ENCODE data around the gene AATK.
"Not testable (repeated sequence)": the region's sequence is repeated elsewhere in the genome, so short reads cannot be mapped to it uniquely, and the experiment has no call there.

Gene AATK

DNA sequence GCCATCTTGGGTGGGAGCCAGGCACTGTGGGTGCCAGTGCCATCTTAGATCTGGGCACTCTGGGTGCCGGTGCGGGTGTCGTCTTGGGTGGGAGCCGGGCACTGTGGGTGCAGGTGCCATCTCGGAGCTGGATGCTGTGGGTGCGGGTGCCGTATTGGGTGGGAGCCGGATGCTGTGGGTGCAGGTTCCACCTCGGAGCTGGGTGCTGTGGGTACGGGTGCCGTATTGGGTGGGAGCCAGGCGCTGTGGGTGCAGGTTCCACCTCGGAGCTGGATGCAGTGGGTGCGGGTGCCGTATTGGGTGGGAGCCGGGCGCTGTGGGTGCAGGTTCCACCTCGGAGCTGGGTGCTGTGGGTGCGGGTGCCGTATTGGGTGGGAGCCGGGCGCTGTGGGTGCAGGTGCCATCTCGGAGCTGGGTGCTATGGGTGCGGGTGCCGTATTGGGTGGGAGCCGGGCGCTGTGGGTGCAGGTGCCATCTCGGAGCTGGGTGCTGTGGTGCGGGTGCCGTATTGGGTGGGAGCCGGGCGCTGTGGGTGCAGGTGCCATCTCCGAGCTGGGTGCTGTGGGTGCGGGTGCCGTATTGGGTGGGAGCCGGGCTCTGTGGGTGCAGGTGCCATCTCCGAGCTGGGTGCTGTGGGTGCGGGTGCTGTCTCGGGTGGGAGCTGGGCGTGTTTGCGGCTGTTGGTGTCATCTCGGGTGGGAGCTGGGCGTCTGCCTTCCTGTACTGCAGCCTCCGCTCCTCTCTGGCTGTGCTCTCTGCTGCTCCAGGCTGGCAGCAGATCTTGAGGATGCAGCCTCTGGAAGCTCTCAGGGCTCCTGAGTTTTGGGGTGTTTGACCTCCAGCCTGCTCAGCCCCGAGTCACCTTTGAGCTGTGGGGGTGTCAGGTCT lies 87.8 kb downstream of the AATK start:
- not testable (repeated sequence) for H3K27me3 Mint-ChIP-seq; H3K27ac Mint-ChIP-seq; H3K4me3 Mint-ChIP-seq; ATAC-seq (replicated peaks); H3K9me3 Mint-ChIP-seq; DNase-seq
- Mint-ChIP-seq H3K36me3 (ENCODE audit: insufficient read depth) (peaks cover 14% of the 10 kb centered on the region), H3K4me1 (ENCODE audit: low read depth in 2 of 2) (peaks cover 0 to 16% of the 10 kb centered on the region in 2 donors)

DNA sequence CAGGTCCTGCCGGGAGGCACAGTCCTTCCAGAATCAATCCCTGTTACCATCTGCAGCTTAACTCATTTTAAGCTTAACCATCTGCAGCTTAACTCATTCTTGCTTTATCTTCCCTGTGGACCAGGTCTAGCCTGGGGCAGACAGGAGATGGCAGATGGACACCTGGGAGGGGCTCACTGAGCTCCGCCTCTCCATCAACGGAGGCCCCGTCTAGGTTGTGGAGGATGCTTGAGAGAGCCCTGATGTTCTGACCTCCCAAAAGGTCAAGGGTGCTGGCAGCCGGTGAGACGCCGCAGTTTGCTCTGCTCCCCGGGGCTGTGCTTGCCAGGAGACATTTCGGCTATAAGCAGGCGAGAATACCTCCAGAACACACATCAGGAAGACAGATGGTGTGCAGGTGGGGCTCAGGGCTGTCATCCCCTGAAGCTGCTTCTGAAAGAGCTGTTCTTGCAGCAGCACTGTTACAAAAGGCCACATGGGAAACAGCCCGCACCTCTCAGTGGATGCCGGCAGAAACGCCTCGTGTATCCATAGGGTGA lies 89.8 kb downstream of the AATK start:
- ATAC-seq (replicated peaks) (no peak), DNase-seq (no peak)
- peaks cover 14% of the 10 kb centered on the region for H3K36me3 Mint-ChIP-seq (ENCODE audit: insufficient read depth)
- H3K27me3 Mint-ChIP-seq, result no peaks in the 10 kb centered on the region
- H3K4me3 Mint-ChIP-seq, result no peak overlapping the region
- H3K9me3 Mint-ChIP-seq, result no peaks in the 10 kb centered on the region
- peaks cover 0 to 16% of the 10 kb centered on the region in 2 donors for H3K4me1 Mint-ChIP-seq (ENCODE audit: low read depth in 2 of 2)
- no peak overlapping the region for H3K27ac Mint-ChIP-seq

DNA sequence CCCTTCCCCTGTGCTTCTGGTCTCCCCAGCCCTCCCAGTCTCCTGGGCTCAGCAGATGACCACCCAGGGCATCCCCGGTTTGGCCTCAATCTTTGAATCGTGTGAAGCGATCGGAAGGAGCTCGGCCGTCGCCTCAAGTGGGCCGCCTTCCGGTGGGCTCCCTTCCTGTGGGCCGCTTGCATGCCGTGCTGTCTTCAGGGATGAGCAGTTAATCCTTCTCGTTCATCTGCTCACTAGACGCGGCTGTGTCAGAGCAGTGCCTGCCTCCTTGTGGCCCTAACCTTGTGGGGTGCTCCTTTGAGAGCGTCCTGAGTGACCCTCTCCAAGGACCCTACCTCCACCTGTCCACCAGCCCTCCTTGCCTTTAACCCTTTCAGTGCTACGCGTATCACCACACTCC lies 90.7 kb downstream of the AATK start:
- H3K9me3 Mint-ChIP-seq, result no peaks in the 10 kb centered on the region
- no peak overlapping the region for H3K27ac Mint-ChIP-seq
- DNase-seq (no peak), ATAC-seq (replicated peaks) (no peak)
- peaks cover 12% of the 10 kb centered on the region for H3K36me3 Mint-ChIP-seq (ENCODE audit: insufficient read depth)
- H3K4me1 Mint-ChIP-seq (ENCODE audit: low read depth in 2 of 2), result peaks cover 0 to 13% of the 10 kb centered on the region in 2 donors
- no peaks in the 10 kb centered on the region for H3K27me3 Mint-ChIP-seq
- H3K4me3 Mint-ChIP-seq, result no peak overlapping the region

DNA sequence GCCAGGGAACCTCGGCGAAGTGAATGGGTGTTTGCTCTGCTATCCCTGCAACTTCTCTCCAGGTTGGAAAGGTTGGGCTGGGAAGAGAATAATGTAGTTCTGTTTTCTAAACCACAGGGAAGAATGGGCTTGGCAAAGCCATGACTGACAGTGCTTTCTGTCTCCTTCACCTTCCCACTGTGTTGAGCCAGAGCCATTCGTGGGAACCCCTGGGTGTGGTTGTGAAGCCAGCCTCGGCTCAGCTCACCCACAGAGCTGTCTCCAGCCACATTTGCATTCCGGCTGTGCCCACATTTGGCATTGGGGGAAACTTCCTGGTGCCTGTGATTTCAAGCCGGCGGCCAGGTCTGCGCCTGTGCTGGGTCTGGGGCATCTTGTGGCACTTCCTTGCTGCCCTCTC lies 91.1 kb downstream of the AATK start:
- Mint-ChIP-seq H3K9me3 (no peaks in the 10 kb centered on the region), H3K4me1 (ENCODE audit: low read depth in 2 of 2) (peaks cover 0 to 11% of the 10 kb centered on the region in 2 donors), H3K4me3 (no peak overlapping the region), H3K27me3 (no peaks in the 10 kb centered on the region), H3K36me3 (ENCODE audit: insufficient read depth) (peaks cover 12% of the 10 kb centered on the region), H3K27ac (no peak overlapping the region)
- DNase-seq, result no peak
- no peak for ATAC-seq (replicated peaks)

DNA sequence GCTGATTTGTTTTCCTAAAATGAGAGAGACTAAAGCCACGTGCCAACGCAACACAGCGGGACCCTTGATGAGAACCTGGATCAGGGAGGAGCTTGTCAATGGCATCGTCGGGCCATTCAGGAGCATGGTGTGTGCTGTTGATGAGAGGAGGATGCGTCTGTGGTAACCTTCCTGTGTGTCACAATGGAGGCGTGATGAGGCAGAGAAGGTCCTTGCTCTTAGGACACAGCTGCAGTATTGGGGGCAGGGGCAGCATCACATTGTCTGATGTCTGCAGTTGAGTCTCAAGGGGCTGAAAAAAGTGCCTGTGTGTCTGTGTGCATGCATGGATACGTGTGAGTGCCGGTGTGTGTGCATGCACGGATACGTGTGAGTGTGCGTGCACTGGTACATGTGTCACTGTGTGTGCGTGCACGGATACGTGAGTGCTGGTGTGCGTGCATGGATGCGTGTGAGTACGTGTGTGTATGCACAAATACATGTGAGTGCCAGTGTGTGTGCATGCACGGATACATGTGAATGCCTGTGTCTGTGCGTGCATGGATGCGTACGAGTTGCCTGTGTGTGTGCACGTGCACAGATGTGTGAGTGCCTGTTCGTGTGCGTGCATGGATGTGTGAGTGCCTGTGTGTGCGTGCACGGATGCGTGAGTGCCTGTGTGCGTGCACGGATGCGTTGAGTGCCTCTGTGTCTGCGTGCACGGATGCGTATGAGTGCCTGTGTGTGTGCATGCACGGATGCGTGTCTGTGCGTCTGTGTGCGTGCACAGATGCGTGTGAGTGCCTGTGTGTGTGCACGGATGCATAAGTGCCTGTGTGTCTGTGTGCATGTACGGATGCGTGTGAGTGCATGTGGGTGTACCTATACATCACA lies 91.8 kb downstream of the AATK start:
- peaks cover 0 to 5% of the 10 kb centered on the region in 2 donors for H3K4me1 Mint-ChIP-seq (ENCODE audit: low read depth in 2 of 2)
- peaks cover 7% of the 10 kb centered on the region for H3K36me3 Mint-ChIP-seq (ENCODE audit: insufficient read depth)
- no peak for DNase-seq
- ATAC-seq (replicated peaks), result no peak
- no peak overlapping the region for H3K27ac Mint-ChIP-seq
- H3K27me3 Mint-ChIP-seq, result no peaks in the 10 kb centered on the region
- no peaks in the 10 kb centered on the region for H3K9me3 Mint-ChIP-seq
- H3K4me3 Mint-ChIP-seq, result no peak overlapping the region

DNA sequence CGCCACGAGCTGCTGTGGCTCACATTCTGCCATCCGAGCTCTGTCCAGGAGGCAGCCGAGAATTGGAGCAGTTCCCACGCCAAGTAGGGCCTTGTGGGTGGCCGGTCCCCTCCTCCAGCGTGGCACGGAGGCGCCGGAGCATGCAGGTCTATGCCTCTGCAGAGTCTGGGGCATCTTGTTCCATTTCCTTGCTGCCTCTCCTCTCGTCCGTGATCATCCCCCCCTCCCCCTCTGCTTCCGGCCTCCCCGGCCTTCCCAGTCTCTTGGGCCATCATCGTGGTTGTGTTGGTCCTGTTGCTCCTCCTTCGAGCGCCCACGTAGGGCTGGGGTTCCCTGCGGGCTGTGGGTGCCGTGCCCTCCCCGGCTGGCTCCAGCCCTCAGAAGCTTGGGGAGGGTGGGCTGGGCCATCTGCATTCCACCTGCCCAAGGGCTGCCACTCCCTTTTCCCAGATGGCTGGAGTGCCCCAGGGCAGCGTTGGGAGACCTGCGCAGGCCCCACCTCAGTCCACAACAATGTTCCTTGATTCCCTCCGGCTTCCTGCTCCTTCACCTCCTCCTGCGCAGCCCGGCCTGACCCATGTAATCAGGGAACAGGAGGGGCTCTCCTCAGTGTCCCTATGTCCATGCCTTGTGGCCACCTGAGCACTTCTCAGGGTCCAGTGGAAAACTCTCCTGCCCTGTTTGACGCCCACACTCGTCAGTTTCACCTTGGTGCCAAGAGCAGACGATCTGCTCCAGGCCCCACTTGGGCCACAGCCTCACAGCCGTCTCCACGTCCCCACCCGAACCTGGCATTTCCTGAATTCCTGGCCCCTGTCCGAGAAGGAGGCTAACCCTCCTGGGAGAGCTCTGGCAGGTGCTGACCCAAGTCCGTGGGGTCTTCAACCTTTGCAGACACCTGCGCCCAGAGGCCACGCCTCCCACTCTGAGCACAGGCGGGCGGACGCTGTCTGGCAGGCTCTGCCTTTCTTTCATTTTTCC lies 94.0 kb downstream of the AATK start:
- H3K4me3 Mint-ChIP-seq, result no peak overlapping the region
- H3K36me3 Mint-ChIP-seq (ENCODE audit: insufficient read depth), result peaks cover 5% of the 10 kb centered on the region
- ATAC-seq (replicated peaks), result no peak
- H3K27ac Mint-ChIP-seq, result no peak overlapping the region
- no peak for DNase-seq
- no peaks in the 10 kb centered on the region for H3K27me3 Mint-ChIP-seq
- peaks cover 0 to 5% of the 10 kb centered on the region in 2 donors for H3K4me1 Mint-ChIP-seq (ENCODE audit: low read depth in 2 of 2)
- no peaks in the 10 kb centered on the region for H3K9me3 Mint-ChIP-seq

DNA sequence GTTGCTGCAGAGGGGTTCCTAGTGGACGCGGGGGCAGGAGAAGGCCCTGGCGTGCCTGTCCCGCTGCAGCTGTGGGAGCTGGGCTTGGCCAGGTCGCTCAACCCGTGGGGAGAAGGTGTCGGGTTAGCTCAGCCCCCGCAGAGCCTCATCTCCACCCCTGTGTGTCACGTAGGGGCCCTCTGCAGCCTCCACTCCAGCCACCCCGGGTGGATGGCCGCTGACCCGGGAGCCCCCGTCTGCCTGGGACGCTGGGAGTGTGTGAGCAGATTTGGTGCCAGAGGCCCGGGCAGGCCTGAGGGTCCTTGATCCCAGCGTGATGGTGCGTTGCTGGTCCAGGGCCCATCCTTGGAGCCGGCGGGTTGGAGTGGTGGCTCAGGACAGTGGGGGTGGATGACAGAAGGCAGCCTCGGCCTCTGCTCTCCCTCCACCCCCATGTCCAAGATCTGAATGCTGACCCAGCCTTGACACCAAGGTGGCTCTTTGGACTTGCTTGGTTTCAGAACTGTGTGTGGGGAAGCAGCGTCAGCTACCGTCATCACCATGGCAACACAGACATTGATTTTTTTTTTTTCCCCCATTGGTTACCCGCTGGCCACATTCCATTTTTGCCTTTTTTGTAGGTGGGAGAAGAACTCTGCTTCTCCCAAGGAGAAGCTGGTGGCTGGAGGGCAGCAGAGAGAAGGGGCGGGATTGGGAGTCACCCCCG lies 95.3 kb downstream of the AATK start:
- DNase-seq, result no peak
- no peaks in the 10 kb centered on the region for H3K27me3 Mint-ChIP-seq

DNA sequence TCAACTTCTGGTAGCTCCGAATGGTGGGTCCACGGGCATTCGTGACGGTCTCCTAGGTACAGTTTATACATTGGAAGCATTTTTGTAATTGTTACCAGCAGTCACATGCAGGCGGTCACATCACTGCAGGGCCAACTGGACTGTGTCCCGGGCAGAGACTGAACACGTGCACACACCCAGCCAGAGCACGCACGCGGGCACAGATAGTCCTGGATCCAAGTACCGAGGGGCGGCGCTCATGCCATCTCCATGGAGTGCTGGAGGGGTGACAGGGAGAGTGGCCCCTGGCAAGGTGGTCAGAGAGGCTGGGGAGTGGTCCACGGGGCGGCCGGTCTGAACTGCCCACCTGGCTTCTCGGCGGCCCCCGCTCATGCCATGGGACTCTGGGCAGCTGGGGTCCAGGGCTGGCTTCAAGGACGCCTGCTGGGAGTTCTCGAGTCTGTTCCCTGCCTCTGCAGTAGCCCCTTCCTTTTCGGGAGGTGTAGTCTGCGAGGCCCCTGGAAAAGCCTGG lies 96.8 kb downstream of the AATK start:
- H3K4me1 Mint-ChIP-seq (ENCODE audit: low read depth in 2 of 2), result peaks cover 0 to 2% of the 10 kb centered on the region in 2 donors
- H3K36me3 Mint-ChIP-seq (ENCODE audit: insufficient read depth), result peaks cover 8% of the 10 kb centered on the region
- H3K4me3 Mint-ChIP-seq, result no peak overlapping the region

More for the DNA sequence above, 95.3 kb downstream of the AATK start:
- Mint-ChIP-seq H3K4me3 (no peak overlapping the region), H3K4me1 (ENCODE audit: low read depth in 2 of 2) (peaks cover 0 to 4% of the 10 kb centered on the region in 2 donors), H3K27ac (peak overlapping the region in 1 of 2 donors; percentile 29), H3K9me3 (no peaks in the 10 kb centered on the region), H3K36me3 (ENCODE audit: insufficient read depth) (peaks cover 5% of the 10 kb centered on the region)
- ATAC-seq (replicated peaks), result no peak

DNA sequence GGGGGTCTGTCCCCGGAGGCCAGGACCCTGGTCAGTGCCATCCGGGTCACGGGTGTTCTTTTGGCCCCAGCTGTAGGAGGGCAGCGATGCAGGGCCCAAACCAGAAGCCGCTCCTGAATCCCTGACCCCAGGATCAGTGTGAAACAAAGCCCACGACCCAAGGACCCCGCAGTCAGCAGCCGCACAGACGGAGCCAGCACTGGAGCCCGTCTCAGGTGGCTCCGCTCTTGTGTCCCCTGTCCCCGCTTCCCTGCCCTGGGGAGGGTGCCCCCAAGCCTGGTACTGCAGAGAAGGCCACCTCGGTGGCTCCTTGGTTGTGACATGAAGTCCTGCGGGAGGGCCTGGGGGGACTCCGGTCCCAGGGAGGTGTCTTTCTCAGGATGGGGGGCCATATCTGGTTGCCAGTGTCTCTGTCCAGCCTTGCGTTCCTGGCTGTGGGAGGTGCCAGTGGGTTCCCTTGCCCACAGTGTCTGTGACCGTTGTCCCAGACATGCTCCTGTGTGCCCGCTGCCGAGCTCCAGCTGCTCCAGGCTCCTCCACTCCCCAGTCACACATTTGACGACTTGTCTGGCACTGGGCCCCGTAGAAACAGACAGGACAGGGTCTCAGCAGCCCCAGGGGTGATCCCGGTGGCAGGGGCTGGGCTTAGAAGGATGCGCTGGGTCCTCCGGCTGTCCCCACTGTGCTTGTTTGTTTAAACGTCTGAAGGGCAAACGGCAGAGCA lies 97.4 kb downstream of the AATK start:
- Mint-ChIP-seq H3K9me3 (no peaks in the 10 kb centered on the region), H3K4me3 (no peak overlapping the region), H3K4me1 (ENCODE audit: low read depth in 2 of 2) (peaks cover 0 to 4% of the 10 kb centered on the region in 2 donors), H3K36me3 (ENCODE audit: insufficient read depth) (peaks cover 4% of the 10 kb centered on the region), H3K27ac (no peak overlapping the region), H3K27me3 (no peaks in the 10 kb centered on the region)
- no peak for DNase-seq
- no peak for ATAC-seq (replicated peaks)

More for the DNA sequence above, 96.8 kb downstream of the AATK start:
- ATAC-seq (replicated peaks) (no peak), DNase-seq (no peak)
- Mint-ChIP-seq H3K27ac (no peak overlapping the region), H3K9me3 (no peaks in the 10 kb centered on the region), H3K27me3 (no peaks in the 10 kb centered on the region)

DNA sequence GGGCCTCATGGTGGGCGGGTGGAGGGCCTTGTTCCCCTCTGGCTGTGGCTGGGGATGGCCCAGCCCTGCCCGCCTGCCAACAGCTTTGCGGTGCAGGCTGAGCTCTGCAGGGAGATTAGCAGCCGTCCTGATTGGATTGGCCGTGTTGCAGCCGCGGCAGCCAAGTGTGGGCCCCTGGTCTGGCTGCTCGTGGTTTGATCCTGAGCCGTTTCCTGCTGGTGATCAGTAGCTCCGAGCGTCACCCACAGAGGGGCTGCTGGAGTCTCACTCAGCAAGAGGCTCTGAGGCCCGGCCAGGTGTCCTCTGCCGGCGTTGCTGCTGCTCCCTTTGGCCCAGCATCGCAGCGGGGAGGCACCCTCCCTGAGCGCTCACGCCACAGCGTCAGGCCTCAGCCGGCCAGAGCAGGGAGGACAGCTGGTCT lies 98.6 kb downstream of the AATK start:
- Mint-ChIP-seq H3K4me3 (no peak overlapping the region), H3K9me3 (no peaks in the 10 kb centered on the region), H3K36me3 (ENCODE audit: insufficient read depth) (peaks cover 6% of the 10 kb centered on the region), H3K27ac (no peak overlapping the region), H3K27me3 (no peaks in the 10 kb centered on the region), H3K4me1 (ENCODE audit: low read depth in 2 of 2) (peaks cover 0 to 4% of the 10 kb centered on the region in 2 donors)
- DNase-seq (no peak), ATAC-seq (replicated peaks) (no peak)
